Mesendoderm (in vitro differentiated cells): ENCODE measurements around the gene BRD3OS.

ENCODE experiments used
- DNase-seq: peaks from one replicate; pipeline ENCODE4 v3.0.0; 2013
- H2AK5ac ChIP-seq: 2 replicates; pipeline ENCODE4 v1.6.1; 2013; ENCODE audit warnings: low read length, inconsistent platforms
- H2BK120ac ChIP-seq: 2 replicates; pipeline ENCODE4 v1.6.1; 2013; ENCODE audit warnings: low read depth, mild to moderate bottlenecking, low read length, moderate library complexity, mixed read lengths
- H2BK15ac ChIP-seq: replicated peaks from 2 replicates; pipeline ENCODE4 v1.6.1; 2013; ENCODE audit warnings: low read depth, mild to moderate bottlenecking, moderate library complexity
- H2BK5ac ChIP-seq: 2 replicates; pipeline ENCODE4 v1.6.1; 2013; ENCODE audit warnings: low read length, inconsistent platforms
- H3K18ac ChIP-seq: 2 replicates; pipeline ENCODE4 v1.6.1; 2013; ENCODE audit warnings: mild to moderate bottlenecking, low read length, mixed read lengths
- H3K23ac ChIP-seq: one replicate; pipeline ENCODE4 v1.6.1; 2013; ENCODE audit warnings: low read length
- H3K27ac ChIP-seq: 2 replicates; pipeline ENCODE4 v1.5.1; 2013; ENCODE audit warnings: low read depth, mild to moderate bottlenecking, inconsistent platforms, low read length, moderate library complexity
- H3K27me3 ChIP-seq: 2 replicates; pipeline ENCODE4 v1.6.1; 2013; ENCODE audit warnings: low read length, control low read depth, mild to moderate bottlenecking, inconsistent platforms; ENCODE audit not compliant: insufficient read depth, poor library complexity
- H3K36me3 ChIP-seq: 2 replicates; pipeline ENCODE4 v1.6.1; 2013; ENCODE audit warnings: low read length, inconsistent platforms; ENCODE audit not compliant: control insufficient read depth, insufficient read depth
- H3K4ac ChIP-seq: one replicate; pipeline ENCODE4 v1.6.1; 2013; ENCODE audit warnings: low read depth, mild to moderate bottlenecking, low read length, moderate library complexity
- H3K4me1 ChIP-seq: 2 replicates; pipeline ENCODE4 v1.6.1; 2013; ENCODE audit warnings: low read depth, low read length, inconsistent platforms; ENCODE audit not compliant: control insufficient read depth
- H3K4me2 ChIP-seq: 2 replicates; pipeline ENCODE4 v1.6.1; 2013; ENCODE audit warnings: low read length
- H3K4me3 ChIP-seq: 2 replicates; pipeline ENCODE4 v1.5.1; 2013; ENCODE audit warnings: mild to moderate bottlenecking, low read length
- H3K56ac ChIP-seq: one replicate; pipeline ENCODE4 v1.6.1; 2013; ENCODE audit warnings: low read length
- H3K79me1 ChIP-seq: 2 replicates; pipeline ENCODE4 v1.6.1; 2013; ENCODE audit warnings: low read length, inconsistent platforms
- H3K79me2 ChIP-seq: 2 replicates; pipeline ENCODE4 v1.6.1; 2013; ENCODE audit warnings: mild to moderate bottlenecking, low read length; ENCODE audit not compliant: control insufficient read depth, insufficient read depth
- H3K9ac ChIP-seq: 2 replicates; pipeline ENCODE4 v1.6.1; 2013; ENCODE audit warnings: low read length, inconsistent platforms
- H4K5ac ChIP-seq: one replicate; pipeline ENCODE4 v1.6.1; 2013; ENCODE audit warnings: low read length
- H4K8ac ChIP-seq: one replicate; pipeline ENCODE4 v1.6.1; 2013; ENCODE audit warnings: low read depth, mild to moderate bottlenecking, control low read depth, low read length, moderate library complexity
- WGBS: extraction: QIAGEN DNeasy Blood & Tissue Kit; methylation state at CpG from one replicate; pipeline ENCODE4 v1.1.7; 2013; ENCODE audit warnings: low lambda C conversion rate, missing lambda C conversion rate; ENCODE audit not compliant: insufficient coverage; ENCODE audit errors: extremely low coverage; 5-methylcytosine and 5-hydroxymethylcytosine counted together

BRD3OS gene

DNA sequence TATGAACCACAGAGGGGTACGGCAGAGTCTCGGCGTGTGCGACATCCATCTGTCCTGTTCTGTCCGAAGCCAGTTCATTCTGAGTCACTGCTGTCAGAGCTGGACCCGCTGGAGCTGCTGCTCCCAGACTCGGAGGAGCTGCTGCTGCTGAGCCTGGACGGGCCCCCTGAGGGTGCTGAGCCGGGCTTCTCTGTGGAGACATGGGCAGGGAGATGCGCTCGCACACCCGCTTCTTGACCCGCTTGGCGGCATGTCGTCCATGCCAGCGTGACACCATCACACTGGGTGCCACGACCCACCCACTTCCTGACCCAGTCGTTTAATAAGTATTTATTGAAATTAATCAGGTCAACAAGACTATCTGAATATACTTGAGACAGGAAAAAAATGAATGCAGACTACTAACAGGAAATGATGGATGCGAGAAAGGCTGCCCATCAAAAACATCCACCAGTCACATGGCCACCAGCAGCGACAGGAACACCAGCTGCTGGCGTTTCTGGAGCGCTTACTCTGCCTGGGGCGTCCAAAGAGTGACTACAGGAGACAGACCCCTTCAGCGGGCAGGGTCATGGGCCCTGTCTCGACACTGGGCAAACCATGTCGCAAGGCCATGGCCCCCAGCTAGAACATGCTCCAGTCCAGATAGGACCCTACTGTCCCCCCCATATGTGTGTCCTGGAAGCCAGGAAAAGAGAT is 8.4 kb downstream of the BRD3OS start:
- no peak overlapping the region for H3K4ac ChIP-seq
- H2BK5ac ChIP-seq = no peak overlapping the region
- H3K79me1 ChIP-seq = no peaks in the 10 kb centered on the region
- no CpG with 5 or more reads among the region's 26 CpGs for WGBS
- no peak overlapping the region for H2AK5ac ChIP-seq
- no peak overlapping the region for H4K5ac ChIP-seq
- H3K23ac ChIP-seq = no peak overlapping the region
- no peak overlapping the region for H3K4me2 ChIP-seq
- peaks cover 20% of the 10 kb centered on the region for H3K36me3 ChIP-seq
- no peak overlapping the region for H3K9ac ChIP-seq
- no peak for DNase-seq
- H2BK15ac ChIP-seq = no peak overlapping the region
- no peak overlapping the region for H3K27ac ChIP-seq
- H3K79me2 ChIP-seq = no peaks in the 10 kb centered on the region
- H2BK120ac ChIP-seq = no peak overlapping the region
- no peaks in the 10 kb centered on the region for H3K27me3 ChIP-seq
- H3K4me1 ChIP-seq = no peaks in the 10 kb centered on the region
- H4K8ac ChIP-seq = no peak overlapping the region
- no peak overlapping the region for H3K4me3 ChIP-seq
- H3K18ac ChIP-seq = no peak overlapping the region
- H3K56ac ChIP-seq = no peak overlapping the region

DNA sequence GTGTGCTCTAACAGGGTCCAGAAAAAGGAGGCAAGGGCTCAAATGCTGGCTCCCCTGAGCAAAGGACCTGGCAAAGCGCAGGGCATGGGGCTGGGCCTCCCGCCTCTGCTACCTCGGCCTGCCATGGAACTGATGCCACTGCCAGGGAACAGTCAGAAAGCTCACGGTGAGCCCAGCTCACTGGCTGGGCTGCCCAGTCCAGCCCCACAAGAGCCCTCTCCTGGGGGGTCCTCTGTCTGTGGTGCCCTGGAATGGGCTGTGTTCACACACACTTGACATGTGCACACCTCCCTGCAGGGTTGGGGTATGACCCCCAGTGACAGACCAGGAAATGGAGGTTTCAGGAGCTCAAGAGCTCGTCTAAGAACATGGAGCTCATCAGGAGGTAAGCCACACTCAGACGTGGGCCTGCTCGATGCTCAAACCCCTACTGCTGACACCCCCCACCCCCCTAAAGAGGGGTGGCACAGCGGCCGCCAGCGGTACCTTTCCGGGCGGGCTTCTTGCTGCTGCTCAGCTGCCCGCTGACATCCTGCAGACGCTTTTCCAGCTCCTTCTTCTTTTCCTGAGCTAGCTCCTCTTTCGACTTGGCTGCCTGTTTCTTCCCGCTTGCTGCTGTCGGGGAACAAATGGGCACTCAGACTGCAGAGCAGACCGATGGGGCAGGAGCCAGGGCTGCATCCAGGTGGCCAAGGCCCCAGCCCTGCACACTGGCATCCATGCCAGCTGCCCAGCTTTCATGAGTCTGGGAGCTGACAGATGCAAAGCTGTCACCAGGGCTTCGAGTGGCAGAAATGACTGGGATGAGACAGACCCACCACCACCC is 9.1 kb downstream of the BRD3OS start:
- Histone ChIP-seq H3K4me1 (no peaks in the 10 kb centered on the region), H2BK15ac (no peak overlapping the region), H3K4me3 (no peak overlapping the region), H3K18ac (no peak overlapping the region), H3K4ac (no peak overlapping the region), H3K9ac (no peak overlapping the region), H2BK120ac (no peak overlapping the region), H3K79me1 (no peaks in the 10 kb centered on the region), H3K23ac (no peak overlapping the region), H4K8ac (no peak overlapping the region), H3K4me2 (no peak overlapping the region), H3K27me3 (no peaks in the 10 kb centered on the region), H3K27ac (no peak overlapping the region), H3K36me3 (peaks cover 23% of the 10 kb centered on the region), H2BK5ac (no peak overlapping the region), H3K79me2 (no peaks in the 10 kb centered on the region), H4K5ac (no peak overlapping the region), H3K56ac (no peak overlapping the region), H2AK5ac (no peak overlapping the region)
- no peak for DNase-seq
- WGBS = no CpG with 5 or more reads among the region's 19 CpGs

DNA sequence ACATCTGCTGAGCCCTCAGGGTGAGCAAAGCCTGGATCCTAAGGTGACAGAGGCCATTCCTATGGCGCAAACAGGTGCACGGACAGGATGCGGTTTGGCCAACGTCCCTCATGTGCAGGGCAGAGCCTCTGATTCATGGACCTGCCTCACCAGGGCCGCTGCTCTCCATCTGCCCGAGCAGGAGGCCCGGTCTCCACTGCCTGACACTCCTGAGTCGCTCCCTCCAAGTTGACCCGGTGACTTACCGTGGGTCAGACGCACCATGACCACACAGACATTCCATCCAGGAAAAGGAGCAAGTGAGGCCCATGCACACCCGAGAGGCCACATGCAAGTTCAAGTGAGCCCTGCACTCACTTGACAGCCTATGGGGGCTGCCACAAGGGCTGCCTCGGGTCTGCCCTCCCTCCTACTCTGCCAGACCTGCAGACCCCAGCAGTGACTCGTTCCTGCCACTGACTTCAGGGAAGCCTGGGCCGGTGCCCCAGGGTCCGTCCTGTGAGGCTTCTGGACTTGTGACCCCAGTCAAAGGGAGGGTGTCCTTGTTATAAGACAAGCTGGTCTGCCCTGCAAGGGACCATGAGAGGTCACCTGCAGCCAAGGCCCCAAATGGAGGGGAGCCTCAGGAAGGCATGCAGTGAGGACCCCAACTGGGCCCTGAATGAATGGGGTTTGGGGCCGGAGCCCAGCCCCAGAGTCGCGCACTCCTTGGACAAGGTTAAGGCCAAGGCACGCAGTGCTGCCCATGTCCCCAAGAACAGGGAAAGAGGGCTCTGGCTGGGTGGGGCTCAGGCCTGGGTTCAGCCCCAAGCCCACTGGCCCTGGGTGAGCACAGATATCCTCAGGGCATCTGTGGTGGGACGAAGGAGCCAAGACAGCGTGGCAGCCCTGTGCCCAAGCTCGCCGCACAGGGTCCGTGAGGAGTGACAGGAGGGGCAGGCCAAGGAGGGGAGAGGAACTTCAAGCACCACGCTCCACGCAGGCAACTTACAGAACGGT is 10.1 kb downstream of the BRD3OS start:
- Histone ChIP-seq H2AK5ac (no peak overlapping the region), H3K23ac (no peak overlapping the region), H3K27ac (no peak overlapping the region), H2BK15ac (no peak overlapping the region), H4K8ac (no peak overlapping the region), H3K4me2 (no peak overlapping the region), H3K4me3 (no peak overlapping the region), H2BK5ac (no peak overlapping the region), H3K18ac (no peak overlapping the region), H3K56ac (no peak overlapping the region), H3K36me3 (peaks cover 23% of the 10 kb centered on the region), H3K79me2 (no peaks in the 10 kb centered on the region), H3K9ac (no peak overlapping the region), H3K27me3 (no peaks in the 10 kb centered on the region), H2BK120ac (no peak overlapping the region), H3K4ac (no peak overlapping the region), H4K5ac (no peak overlapping the region), H3K4me1 (no peaks in the 10 kb centered on the region), H3K79me1 (no peaks in the 10 kb centered on the region)
- DNase-seq = no peak
- WGBS = no CpG with 5 or more reads among the region's 28 CpGs

GRCh38 chr9:134036130-134036529 is 10.8 kb downstream of the BRD3OS start:
- Histone ChIP-seq H3K9ac (no peak overlapping the region), H2AK5ac (no peak overlapping the region), H3K79me1 (no peaks in the 10 kb centered on the region), H2BK120ac (no peak overlapping the region), H3K27ac (no peak overlapping the region), H3K23ac (no peak overlapping the region), H3K4me2 (no peak overlapping the region), H3K4me1 (no peaks in the 10 kb centered on the region), H3K18ac (no peak overlapping the region), H3K4ac (no peak overlapping the region), H3K4me3 (no peak overlapping the region), H3K56ac (no peak overlapping the region), H4K5ac (no peak overlapping the region), H3K79me2 (no peaks in the 10 kb centered on the region), H4K8ac (no peak overlapping the region), H3K36me3 (peaks cover 23% of the 10 kb centered on the region), H2BK5ac (no peak overlapping the region), H2BK15ac (no peak overlapping the region), H3K27me3 (no peaks in the 10 kb centered on the region)
- no peak for DNase-seq
- no CpG with 5 or more reads among the region's 16 CpGs for WGBS

DNA sequence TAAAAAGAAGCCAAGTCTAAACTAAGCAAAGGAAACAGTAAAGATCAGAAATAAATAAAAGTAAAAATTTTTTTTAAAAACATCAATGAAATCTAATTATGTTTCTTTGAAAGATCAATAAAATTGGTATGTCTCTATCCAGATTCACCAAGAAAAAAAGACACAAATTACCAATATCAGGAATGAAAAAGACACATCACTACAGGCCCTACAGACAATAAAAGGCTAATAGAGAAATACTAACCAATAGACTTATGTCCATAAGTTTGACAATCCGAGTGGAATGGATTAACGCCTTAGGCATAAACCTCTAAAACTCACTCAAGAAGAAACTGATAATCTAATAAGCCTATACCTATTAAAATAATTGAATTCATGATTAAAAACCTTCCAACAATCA is 12.4 kb downstream of the BRD3OS start:
- no CpG with 5 or more reads among the region's 2 CpGs for WGBS
- H4K8ac ChIP-seq = no peak overlapping the region
- H3K56ac ChIP-seq = no peak overlapping the region

More for the DNA sequence above, 12.4 kb downstream of the BRD3OS start:
- H3K79me1 ChIP-seq = no peaks in the 10 kb centered on the region
- H3K4ac ChIP-seq = no peak overlapping the region
- no peak overlapping the region for H2BK5ac ChIP-seq
- peaks cover 23% of the 10 kb centered on the region for H3K36me3 ChIP-seq
- H3K79me2 ChIP-seq = no peaks in the 10 kb centered on the region
- H3K9ac ChIP-seq = no peak overlapping the region
- H3K18ac ChIP-seq = no peak overlapping the region
- H3K4me2 ChIP-seq = no peak overlapping the region
- H3K27me3 ChIP-seq = no peaks in the 10 kb centered on the region
- no peak overlapping the region for H2AK5ac ChIP-seq
- no peak overlapping the region for H2BK15ac ChIP-seq
- no peak for DNase-seq
- H2BK120ac ChIP-seq = no peak overlapping the region
- H3K4me3 ChIP-seq = no peak overlapping the region
- H4K5ac ChIP-seq = no peak overlapping the region
- no peaks in the 10 kb centered on the region for H3K4me1 ChIP-seq
- no peak overlapping the region for H3K23ac ChIP-seq
- H3K27ac ChIP-seq = no peak overlapping the region
